Measurements from ENCODE around the gene SARNP. TPM values are rescaled to one million over a fixed set of nuclear protein-coding genes. Genes with fewer than 3 reads are reported as not detected.

Gene SARNP
- total and polyA plus RNA-seq, 9 of the 15 experiments (the other 6 are each of a cell fraction or from before 2014, with no cell fraction given): 70.1 to 400 (median 198) TPM

DNA sequence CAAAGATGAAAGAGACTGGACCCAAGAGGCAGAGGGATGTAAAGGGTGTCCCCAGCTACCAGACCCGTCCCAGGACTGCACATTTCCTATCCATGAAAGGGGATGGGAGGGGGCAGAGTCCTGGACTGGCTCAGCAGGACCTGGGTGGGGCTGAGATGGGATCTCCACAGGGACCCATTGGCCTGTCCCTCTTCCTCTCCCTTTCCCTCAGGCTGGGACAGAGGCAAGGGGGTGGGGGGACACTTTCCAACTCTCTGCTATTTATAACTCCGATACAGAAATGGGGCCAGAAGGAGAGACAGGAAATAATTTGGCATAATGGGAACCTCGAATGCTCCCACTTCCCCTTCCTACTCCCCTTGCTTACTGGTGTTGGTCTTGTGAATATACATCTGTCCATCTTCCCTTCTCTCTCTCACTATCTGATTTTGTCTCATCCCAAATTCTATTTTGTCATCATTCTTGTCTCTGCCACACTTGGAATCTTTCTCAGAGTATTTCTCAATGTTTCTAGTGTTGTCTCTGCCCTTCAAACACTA lies 108.8 kb downstream of the SARNP start:
- no TSS peak for BruUV-seq (replicated peaks)
- peaks cover 19 to 23% of the 10 kb centered on the region in 2 experiments for H3K27me3 ChIP-seq (ENCODE audit: control insufficient read depth in 2 of 2, insufficient read depth in 2 of 2, low read length in 2 of 2)
- H3K9me1 ChIP-seq (ENCODE audit: control insufficient read depth, insufficient read depth, low read length): no peaks in the 10 kb centered on the region
- intact Hi-C loops (cut with micrococcal nuclease) (no loop called here), in situ Hi-C loops (cut with MboI) (no loop called here)
- 3% methylated on average over 3 of the region's 3 CpGs for WGBS (ENCODE audit: insufficient coverage, low coverage, missing lambda C conversion rate)
- H3K4me2 ChIP-seq (ENCODE audit: insufficient read depth, low read length): no peak overlapping the region
- no peaks in the 10 kb centered on the region for H3K36me3 ChIP-seq (ENCODE audit: control insufficient read depth, insufficient read depth, low read length)
- peaks cover 14 to 17% of the 10 kb centered on the region in 2 experiments; a peak in 4 of 5 replicates for H3K4me1 ChIP-seq (replicated peaks in 1 of 2; ENCODE audit: control insufficient read depth in 2 of 2, insufficient read depth in 2 of 2, low read length in 2 of 2)
- H3K27ac ChIP-seq (ENCODE audit: extremely low read depth, low read depth, low read length): no peak overlapping the region
- ChIA-PET CTCF (ENCODE audit: low intra/inter-chr PET ratio) (no interaction called here), POLR2A (no interaction called here)
- peak overlapping the region in 1 of 2 experiments; percentile 23; a peak in 1 of 4 replicates for H3K9ac ChIP-seq (ENCODE audit: insufficient read depth in 1 of 2, low read depth in 2 of 2, low read length in 2 of 2)
- no peak overlapping the region for H3K4me3 ChIP-seq
- H4K20me1 ChIP-seq (replicated peaks; ENCODE audit: control insufficient read depth, insufficient read depth, low read length): no peaks in the 10 kb centered on the region; the same call in 1 of the 2 replicates
- FAIRE-seq: no peak
- TF ChIP-seq, protein P1, sequence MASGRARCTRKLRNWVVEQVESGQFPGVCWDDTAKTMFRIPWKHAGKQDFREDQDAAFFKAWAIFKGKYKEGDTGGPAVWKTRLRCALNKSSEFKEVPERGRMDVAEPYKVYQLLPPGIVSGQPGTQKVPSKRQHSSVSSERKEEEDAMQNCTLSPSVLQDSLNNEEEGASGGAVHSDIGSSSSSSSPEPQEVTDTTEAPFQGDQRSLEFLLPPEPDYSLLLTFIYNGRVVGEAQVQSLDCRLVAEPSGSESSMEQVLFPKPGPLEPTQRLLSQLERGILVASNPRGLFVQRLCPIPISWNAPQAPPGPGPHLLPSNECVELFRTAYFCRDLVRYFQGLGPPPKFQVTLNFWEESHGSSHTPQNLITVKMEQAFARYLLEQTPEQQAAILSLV (tag; IDR thresholded peaks at IDR 0.05): no peak
- no peak for TF ChIP-seq EP400 (IDR thresholded peaks at IDR 0.05)
- no peak for TF ChIP-seq RAD21 (CRISPR knock-in tag; conservative IDR thresholded peaks at IDR 0.05 in 1 of 2, IDR thresholded peaks at IDR 0.05 in 1 of 2)
- TF ChIP-seq SPI1 (IDR thresholded peaks at IDR 0.05; ENCODE audit: borderline replicate concordance, low read depth, low read length): peak; percentile 45; the same call in 1 of the 2 replicates
- no peak for TF ChIP-seq MTA1 (IDR thresholded peaks at IDR 0.05; ENCODE audit: borderline replicate concordance)
- TF ChIP-seq, protein P2, sequence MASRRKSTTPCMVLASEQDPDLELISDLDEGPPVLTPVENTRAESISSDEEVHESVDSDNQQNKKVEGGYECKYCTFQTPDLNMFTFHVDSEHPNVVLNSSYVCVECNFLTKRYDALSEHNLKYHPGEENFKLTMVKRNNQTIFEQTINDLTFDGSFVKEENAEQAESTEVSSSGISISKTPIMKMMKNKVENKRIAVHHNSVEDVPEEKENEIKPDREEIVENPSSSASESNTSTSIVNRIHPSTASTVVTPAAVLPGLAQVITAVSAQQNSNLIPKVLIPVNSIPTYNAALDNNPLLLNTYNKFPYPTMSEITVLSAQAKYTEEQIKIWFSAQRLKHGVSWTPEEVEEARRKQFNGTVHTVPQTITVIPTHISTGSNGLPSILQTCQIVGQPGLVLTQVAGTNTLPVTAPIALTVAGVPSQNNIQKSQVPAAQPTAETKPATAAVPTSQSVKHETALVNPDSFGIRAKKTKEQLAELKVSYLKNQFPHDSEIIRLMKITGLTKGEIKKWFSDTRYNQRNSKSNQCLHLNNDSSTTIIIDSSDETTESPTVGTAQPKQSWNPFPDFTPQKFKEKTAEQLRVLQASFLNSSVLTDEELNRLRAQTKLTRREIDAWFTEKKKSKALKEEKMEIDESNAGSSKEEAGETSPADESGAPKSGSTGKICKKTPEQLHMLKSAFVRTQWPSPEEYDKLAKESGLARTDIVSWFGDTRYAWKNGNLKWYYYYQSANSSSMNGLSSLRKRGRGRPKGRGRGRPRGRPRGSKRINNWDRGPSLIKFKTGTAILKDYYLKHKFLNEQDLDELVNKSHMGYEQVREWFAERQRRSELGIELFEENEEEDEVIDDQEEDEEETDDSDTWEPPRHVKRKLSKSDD (conservative IDR thresholded peaks at IDR 0.05; ENCODE audit: low read length): no peak
- no peak for TF ChIP-seq POLR3G (IDR thresholded peaks at IDR 0.05; ENCODE audit: extremely low read depth, insufficient read length, insufficient replicate concordance)
- no peak for TF ChIP-seq MBD2 (IDR thresholded peaks at IDR 0.05; ENCODE audit: borderline replicate concordance, low read depth)
- no peak for TF ChIP-seq TARDBP (IDR thresholded peaks at IDR 0.05)
- ATAC-seq: no peak
- DNase-seq (ENCODE audit: extremely low read depth in 1 of 4, low spot score in 3 of 4): no peak
- no peaks in the 10 kb centered on the region for H3K79me2 ChIP-seq (ENCODE audit: control insufficient read depth, insufficient read depth, low read length)
- no peaks in the 10 kb centered on the region for H3K9me3 ChIP-seq (replicated peaks; ENCODE audit: control insufficient read depth, insufficient read depth, low read depth, low read length)
- no peak overlapping the region for H2AFZ ChIP-seq (ENCODE audit: low read depth, low read length)

Data from K562 (cell line).